Measurements from ENCODE around the gene ESF1. TPM values are rescaled to one million over a fixed set of nuclear protein-coding genes. Genes with fewer than 3 reads are reported as not detected.

The ESF1 gene
- total RNA-seq, 4 donors from 2014 or later = 4.7 to 21.9 (median 11.2) TPM

DNA sequence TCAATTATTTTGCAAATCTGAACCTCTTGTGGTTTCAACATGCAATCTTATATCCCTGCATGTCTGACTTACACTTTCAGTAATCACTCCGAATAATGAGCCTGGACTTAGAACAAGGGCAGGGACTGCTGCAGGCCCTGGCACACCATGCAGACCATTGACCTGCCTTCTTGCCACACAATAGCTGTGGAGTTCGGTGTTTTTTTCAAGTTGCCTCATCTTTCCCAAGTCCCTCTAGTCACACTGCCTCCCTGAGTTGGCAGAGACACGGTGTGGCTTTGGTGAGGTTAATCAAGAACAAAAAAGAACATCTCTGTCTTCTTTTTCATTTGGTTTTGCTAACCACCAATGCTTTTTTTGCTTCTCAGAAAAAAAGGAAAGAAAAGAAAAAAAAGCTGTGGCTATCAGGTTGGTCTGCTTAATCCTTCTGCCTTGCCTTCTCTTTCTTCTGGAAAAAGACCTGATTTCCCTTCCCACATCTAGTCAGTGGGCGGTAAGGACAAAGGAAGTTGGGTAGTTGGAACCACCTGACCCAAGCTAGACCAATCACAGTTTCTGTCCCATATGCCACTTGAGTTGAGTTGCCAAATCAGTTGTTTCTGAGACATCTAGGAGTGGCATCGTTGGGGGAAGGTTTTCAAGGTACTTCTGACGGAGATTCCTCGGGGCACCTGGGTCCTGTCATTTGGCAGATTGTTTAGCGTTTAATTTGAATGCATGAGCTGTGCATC, 90.1 kb downstream of the ESF1 start:
- Histone ChIP-seq H3K4me1 (peaks cover 0 to 5% (median 0%) of the 10 kb centered on the region in 3 donors), H3K27me3 (no peaks in the 10 kb centered on the region), H3K27ac (no peak overlapping the region), H3K36me3 (no peaks in the 10 kb centered on the region), H3K4me3 (no peak overlapping the region), H3K9me3 (no peaks in the 10 kb centered on the region)
- intact Hi-C loops (cut with DNase I) = no loop called here
- TF ChIP-seq POLR2A (IDR thresholded peaks at IDR 0.05) = no peak
- TF ChIP-seq, protein P1, sequence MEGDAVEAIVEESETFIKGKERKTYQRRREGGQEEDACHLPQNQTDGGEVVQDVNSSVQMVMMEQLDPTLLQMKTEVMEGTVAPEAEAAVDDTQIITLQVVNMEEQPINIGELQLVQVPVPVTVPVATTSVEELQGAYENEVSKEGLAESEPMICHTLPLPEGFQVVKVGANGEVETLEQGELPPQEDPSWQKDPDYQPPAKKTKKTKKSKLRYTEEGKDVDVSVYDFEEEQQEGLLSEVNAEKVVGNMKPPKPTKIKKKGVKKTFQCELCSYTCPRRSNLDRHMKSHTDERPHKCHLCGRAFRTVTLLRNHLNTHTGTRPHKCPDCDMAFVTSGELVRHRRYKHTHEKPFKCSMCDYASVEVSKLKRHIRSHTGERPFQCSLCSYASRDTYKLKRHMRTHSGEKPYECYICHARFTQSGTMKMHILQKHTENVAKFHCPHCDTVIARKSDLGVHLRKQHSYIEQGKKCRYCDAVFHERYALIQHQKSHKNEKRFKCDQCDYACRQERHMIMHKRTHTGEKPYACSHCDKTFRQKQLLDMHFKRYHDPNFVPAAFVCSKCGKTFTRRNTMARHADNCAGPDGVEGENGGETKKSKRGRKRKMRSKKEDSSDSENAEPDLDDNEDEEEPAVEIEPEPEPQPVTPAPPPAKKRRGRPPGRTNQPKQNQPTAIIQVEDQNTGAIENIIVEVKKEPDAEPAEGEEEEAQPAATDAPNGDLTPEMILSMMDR (IDR thresholded peaks at IDR 0.05) = no peak
- WGBS, 2 donors = 58 to 65% methylated on average over 8 of the region's 8 CpGs
- no peak for DNase-seq

- Histone ChIP-seq H3K27ac (no peak overlapping the region), H3K4me1 (peaks cover 0 to 5% (median 0%) of the 10 kb centered on the region in 3 donors), H3K4me3 (no peak overlapping the region), H3K9me3 (no peaks in the 10 kb centered on the region), H3K36me3 (no peaks in the 10 kb centered on the region), H3K27me3 (no peaks in the 10 kb centered on the region)
- no peak for DNase-seq
- 84 to 86% methylated on average over 9 to 10 of the region's 11 CpGs for WGBS, 2 donors
- intact Hi-C loops (cut with DNase I) = no loop called here
- TF ChIP-seq POLR2A (IDR thresholded peaks at IDR 0.05) = no peak
- TF ChIP-seq, protein P1 (IDR thresholded peaks at IDR 0.05) = no peak
Observed at GRCh38 chr20:13692802-13693736, 91.7 kb downstream of the ESF1 start.

- TF ChIP-seq, protein P1 (IDR thresholded peaks at IDR 0.05) = no peak
- no peak for TF ChIP-seq POLR2A (IDR thresholded peaks at IDR 0.05)
- no peak overlapping the region for H3K4me3 ChIP-seq
- peak overlapping the region in 2 of 4 donors; percentile 16 to 44 for H3K27ac ChIP-seq
- no peaks in the 10 kb centered on the region for H3K9me3 ChIP-seq
- DNase-seq = no peak
- 47 to 53% methylated on average over 1 of the region's 1 CpG for whole genome bisulfite sequencing, 2 donors
- H3K36me3 ChIP-seq = no peaks in the 10 kb centered on the region
- peaks cover 0 to 5% (median 0%) of the 10 kb centered on the region in 3 donors for H3K4me1 ChIP-seq
- H3K27me3 ChIP-seq = no peaks in the 10 kb centered on the region
- intact Hi-C loops (cut with DNase I) = no loop called here
Observed at GRCh38 chr20:13690943-13691342, 93.8 kb downstream of the ESF1 start.

DNA sequence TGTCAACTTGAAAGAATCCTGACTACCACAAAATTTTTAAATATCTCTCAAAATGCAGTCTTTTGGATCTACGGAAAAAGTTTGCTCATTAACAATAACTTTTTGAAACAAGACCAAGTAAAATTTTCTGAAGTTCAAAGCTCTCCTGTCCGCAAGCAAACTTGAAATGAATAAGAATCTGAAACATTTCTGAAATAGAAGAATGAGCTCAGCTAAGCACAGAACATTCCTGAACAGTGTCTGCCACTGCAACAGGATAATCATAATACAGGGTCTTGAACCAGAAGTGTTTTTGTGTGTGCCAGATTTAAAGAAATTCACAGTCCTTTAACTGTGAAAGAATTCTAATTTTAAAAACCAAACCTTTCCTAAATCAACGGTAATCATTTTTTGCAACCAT, 96.9 kb downstream of the ESF1 start:
- Histone ChIP-seq H3K4me3 (no peak overlapping the region), H3K9me3 (no peaks in the 10 kb centered on the region), H3K27me3 (no peaks in the 10 kb centered on the region), H3K4me1 (peaks cover 0 to 5% (median 0%) of the 10 kb centered on the region in 3 donors), H3K36me3 (no peaks in the 10 kb centered on the region), H3K27ac (no peak overlapping the region)
- no peak for DNase-seq
- 78 to 81% methylated on average over 3 of the region's 3 CpGs for WGBS, 2 donors
- TF ChIP-seq, protein P1 (IDR thresholded peaks at IDR 0.05) = no peak
- no peak for TF ChIP-seq POLR2A (IDR thresholded peaks at IDR 0.05)
- intact Hi-C loops (cut with DNase I) = no loop called here

- no peaks in the 10 kb centered on the region for H3K36me3 ChIP-seq
- DNase-seq = no peak
- intact Hi-C loops (cut with DNase I) = no loop called here
- H3K9me3 ChIP-seq = no peaks in the 10 kb centered on the region
- H3K27me3 ChIP-seq = no peaks in the 10 kb centered on the region
- no peak overlapping the region for H3K27ac ChIP-seq
- WGBS, 2 donors = 81 to 86% methylated on average over 2 of the region's 2 CpGs
- H3K4me1 ChIP-seq = no peaks in the 10 kb centered on the region
- TF ChIP-seq, protein P1 (IDR thresholded peaks at IDR 0.05) = no peak
- TF ChIP-seq POLR2A (IDR thresholded peaks at IDR 0.05) = no peak
- H3K4me3 ChIP-seq = no peak overlapping the region
Observed at GRCh38 chr20:13685623-13686022, 99.1 kb downstream of the ESF1 start.

All from esophagus squamous epithelium (tissue), 5 donors.